ENCODE results near the gene CDH13.

Gene CDH13

DNA sequence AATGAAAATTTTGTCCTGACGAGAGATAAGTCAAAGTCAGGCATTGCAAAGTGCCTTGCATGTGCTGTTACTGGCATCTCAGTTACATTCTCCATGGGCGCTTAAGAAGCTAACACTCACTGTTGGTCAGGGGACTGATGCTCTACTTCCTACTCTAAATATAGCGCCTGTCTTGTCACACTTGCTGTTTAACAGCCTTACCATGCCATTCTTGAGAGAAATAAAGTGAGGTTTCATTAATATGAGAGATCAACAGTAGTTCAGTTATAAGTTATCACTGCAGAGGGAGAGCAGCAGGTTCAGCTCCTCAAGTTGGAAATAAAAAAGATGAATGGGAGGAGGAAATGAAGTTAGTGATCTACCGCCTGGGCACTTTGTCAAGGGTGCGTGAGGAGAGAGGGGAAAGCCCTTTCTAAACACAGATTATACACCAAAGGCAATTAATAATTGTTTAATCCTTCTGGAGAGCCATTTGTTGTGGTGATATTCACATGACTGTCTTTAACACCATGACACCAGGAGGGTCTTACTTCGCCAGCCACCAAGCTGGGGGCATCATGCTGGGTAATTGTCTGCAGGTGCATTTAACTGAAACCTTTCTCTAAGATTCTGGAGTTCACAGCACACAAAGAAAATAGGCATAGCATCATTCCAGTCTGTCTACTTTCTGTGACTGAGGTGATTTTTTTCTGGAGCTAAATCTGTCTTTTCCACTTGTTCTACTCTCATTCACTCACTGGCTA is 612.4 kb downstream of the CDH13 start:
- TF ChIP-seq, protein P1, sequence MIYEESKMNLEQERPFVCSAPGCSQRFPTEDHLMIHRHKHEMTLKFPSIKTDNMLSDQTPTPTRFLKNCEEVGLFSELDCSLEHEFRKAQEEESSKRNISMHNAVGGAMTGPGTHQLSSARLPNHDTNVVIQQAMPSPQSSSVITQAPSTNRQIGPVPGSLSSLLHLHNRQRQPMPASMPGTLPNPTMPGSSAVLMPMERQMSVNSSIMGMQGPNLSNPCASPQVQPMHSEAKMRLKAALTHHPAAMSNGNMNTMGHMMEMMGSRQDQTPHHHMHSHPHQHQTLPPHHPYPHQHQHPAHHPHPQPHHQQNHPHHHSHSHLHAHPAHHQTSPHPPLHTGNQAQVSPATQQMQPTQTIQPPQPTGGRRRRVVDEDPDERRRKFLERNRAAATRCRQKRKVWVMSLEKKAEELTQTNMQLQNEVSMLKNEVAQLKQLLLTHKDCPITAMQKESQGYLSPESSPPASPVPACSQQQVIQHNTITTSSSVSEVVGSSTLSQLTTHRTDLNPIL (CRISPR knock-in tag; IDR thresholded peaks at IDR 0.05; ENCODE audit: low read depth): no peak
- no peak for ATAC-seq

DNA sequence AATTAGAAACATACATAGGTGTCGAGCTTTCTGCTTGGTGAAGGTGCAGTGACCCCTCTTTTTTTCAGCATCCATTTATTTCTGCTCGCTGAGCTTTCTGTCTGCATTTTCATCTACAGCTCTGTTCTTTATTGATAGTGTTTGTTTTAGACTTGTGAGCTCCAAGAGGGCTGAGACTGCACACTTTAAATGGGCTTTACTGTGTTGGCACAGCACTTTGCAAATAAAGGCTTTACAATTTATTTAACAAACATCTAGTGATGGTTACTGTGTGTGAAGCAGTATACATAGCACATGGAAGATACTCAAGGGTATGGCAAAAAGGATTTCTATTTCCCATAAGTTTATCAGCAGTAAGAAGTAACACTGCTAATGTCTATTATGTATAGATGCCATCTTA is 617.3 kb downstream of the CDH13 start:
- TF ChIP-seq, protein P2, sequence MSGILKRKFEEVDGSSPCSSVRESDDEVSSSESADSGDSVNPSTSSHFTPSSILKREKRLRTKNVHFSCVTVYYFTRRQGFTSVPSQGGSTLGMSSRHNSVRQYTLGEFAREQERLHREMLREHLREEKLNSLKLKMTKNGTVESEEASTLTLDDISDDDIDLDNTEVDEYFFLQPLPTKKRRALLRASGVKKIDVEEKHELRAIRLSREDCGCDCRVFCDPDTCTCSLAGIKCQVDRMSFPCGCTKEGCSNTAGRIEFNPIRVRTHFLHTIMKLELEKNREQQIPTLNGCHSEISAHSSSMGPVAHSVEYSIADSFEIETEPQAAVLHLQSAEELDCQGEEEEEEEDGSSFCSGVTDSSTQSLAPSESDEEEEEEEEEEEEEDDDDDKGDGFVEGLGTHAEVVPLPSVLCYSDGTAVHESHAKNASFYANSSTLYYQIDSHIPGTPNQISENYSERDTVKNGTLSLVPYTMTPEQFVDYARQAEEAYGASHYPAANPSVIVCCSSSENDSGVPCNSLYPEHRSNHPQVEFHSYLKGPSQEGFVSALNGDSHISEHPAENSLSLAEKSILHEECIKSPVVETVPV (CRISPR knock-in tag; IDR thresholded peaks at IDR 0.05): no peak
- TF ChIP-seq RARB (CRISPR knock-in tag; IDR thresholded peaks at IDR 0.05): no peak
- TF ChIP-seq, protein P3, sequence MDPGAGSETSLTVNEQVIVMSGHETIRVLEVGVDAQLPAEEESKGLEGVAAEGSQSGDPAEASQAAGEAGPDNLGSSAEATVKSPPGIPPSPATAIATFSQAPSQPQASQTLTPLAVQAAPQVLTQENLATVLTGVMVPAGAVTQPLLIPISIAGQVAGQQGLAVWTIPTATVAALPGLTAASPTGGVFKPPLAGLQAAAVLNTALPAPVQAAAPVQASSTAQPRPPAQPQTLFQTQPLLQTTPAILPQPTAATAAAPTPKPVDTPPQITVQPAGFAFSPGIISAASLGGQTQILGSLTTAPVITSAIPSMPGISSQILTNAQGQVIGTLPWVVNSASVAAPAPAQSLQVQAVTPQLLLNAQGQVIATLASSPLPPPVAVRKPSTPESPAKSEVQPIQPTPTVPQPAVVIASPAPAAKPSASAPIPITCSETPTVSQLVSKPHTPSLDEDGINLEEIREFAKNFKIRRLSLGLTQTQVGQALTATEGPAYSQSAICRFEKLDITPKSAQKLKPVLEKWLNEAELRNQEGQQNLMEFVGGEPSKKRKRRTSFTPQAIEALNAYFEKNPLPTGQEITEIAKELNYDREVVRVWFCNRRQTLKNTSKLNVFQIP (CRISPR knock-in tag; IDR thresholded peaks at IDR 0.05; ENCODE audit: borderline replicate concordance, low read depth): no peak
- TF ChIP-seq, protein P1 (CRISPR knock-in tag; IDR thresholded peaks at IDR 0.05; ENCODE audit: low read depth): no peak
- TF ChIP-seq ZNF565 (CRISPR knock-in tag; conservative IDR thresholded peaks at IDR 0.05; ENCODE audit: low read depth): no peak
- TF ChIP-seq ZNF8 (CRISPR knock-in tag; IDR thresholded peaks at IDR 0.05): no peak
- TF ChIP-seq, protein P4, sequence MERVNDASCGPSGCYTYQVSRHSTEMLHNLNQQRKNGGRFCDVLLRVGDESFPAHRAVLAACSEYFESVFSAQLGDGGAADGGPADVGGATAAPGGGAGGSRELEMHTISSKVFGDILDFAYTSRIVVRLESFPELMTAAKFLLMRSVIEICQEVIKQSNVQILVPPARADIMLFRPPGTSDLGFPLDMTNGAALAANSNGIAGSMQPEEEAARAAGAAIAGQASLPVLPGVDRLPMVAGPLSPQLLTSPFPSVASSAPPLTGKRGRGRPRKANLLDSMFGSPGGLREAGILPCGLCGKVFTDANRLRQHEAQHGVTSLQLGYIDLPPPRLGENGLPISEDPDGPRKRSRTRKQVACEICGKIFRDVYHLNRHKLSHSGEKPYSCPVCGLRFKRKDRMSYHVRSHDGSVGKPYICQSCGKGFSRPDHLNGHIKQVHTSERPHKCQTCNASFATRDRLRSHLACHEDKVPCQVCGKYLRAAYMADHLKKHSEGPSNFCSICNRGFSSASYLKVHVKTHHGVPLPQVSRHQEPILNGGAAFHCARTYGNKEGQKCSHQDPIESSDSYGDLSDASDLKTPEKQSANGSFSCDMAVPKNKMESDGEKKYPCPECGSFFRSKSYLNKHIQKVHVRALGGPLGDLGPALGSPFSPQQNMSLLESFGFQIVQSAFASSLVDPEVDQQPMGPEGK (CRISPR knock-in tag; IDR thresholded peaks at IDR 0.05; ENCODE audit: borderline replicate concordance): no peak
- no peak for TF ChIP-seq ZFP30 (CRISPR knock-in tag; IDR thresholded peaks at IDR 0.05)
- no peak for TF ChIP-seq TOX (CRISPR knock-in tag; IDR thresholded peaks at IDR 0.05; ENCODE audit: borderline replicate concordance)
- TF ChIP-seq SNAI2 (CRISPR knock-in tag; IDR thresholded peaks at IDR 0.05): no peak
- TF ChIP-seq, protein P5, sequence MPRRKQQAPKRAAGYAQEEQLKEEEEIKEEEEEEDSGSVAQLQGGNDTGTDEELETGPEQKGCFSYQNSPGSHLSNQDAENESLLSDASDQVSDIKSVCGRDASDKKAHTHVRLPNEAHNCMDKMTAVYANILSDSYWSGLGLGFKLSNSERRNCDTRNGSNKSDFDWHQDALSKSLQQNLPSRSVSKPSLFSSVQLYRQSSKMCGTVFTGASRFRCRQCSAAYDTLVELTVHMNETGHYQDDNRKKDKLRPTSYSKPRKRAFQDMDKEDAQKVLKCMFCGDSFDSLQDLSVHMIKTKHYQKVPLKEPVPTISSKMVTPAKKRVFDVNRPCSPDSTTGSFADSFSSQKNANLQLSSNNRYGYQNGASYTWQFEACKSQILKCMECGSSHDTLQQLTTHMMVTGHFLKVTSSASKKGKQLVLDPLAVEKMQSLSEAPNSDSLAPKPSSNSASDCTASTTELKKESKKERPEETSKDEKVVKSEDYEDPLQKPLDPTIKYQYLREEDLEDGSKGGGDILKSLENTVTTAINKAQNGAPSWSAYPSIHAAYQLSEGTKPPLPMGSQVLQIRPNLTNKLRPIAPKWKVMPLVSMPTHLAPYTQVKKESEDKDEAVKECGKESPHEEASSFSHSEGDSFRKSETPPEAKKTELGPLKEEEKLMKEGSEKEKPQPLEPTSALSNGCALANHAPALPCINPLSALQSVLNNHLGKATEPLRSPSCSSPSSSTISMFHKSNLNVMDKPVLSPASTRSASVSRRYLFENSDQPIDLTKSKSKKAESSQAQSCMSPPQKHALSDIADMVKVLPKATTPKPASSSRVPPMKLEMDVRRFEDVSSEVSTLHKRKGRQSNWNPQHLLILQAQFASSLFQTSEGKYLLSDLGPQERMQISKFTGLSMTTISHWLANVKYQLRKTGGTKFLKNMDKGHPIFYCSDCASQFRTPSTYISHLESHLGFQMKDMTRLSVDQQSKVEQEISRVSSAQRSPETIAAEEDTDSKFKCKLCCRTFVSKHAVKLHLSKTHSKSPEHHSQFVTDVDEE (CRISPR knock-in tag; IDR thresholded peaks at IDR 0.05): no peak
- TF ChIP-seq ZNF70 (CRISPR knock-in tag; IDR thresholded peaks at IDR 0.05): no peak
- TF ChIP-seq TCF4 (CRISPR knock-in tag; IDR thresholded peaks at IDR 0.05; ENCODE audit: borderline replicate concordance): no peak
- no peak for TF ChIP-seq ISL1 (CRISPR knock-in tag; IDR thresholded peaks at IDR 0.05)
- TF ChIP-seq PPARA (CRISPR knock-in tag; IDR thresholded peaks at IDR 0.05; ENCODE audit: borderline replicate concordance): no peak
- TF ChIP-seq BACH2 (CRISPR knock-in tag; IDR thresholded peaks at IDR 0.05; ENCODE audit: borderline replicate concordance): no peak
- no peak for TF ChIP-seq ZC3H10 (CRISPR knock-in tag; IDR thresholded peaks at IDR 0.05)
- TF ChIP-seq CSDC2 (CRISPR knock-in tag; IDR thresholded peaks at IDR 0.05): no peak
- ATAC-seq: no peak

DNA sequence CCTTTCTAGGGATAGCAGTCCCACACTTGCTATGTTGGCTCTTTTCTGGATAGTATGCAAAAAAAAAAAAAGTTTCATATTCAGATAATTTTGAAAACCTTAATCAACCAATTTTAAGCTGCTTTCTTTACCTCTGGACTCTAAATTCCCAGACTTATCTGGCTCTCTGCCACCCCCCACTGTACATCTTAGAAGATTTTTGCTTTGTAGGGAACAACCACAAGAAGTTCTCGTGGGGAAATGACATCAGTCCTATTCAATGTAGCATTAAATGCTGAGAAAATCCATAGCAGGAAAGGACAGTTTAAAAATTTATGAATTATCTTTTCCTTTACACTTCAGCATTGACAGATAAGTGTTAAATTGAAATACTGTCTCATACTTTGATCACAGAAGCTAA is 618.3 kb downstream of the CDH13 start:
- ATAC-seq: no peak
- no peak for TF ChIP-seq ZNF565 (CRISPR knock-in tag; conservative IDR thresholded peaks at IDR 0.05; ENCODE audit: low read depth)
- TF ChIP-seq, protein P2 (CRISPR knock-in tag; IDR thresholded peaks at IDR 0.05): no peak
- TF ChIP-seq ZNF8 (CRISPR knock-in tag; IDR thresholded peaks at IDR 0.05): no peak
- TF ChIP-seq OSR1 (CRISPR knock-in tag; IDR thresholded peaks at IDR 0.05): no peak
- no peak for TF ChIP-seq PPARA (CRISPR knock-in tag; IDR thresholded peaks at IDR 0.05; ENCODE audit: borderline replicate concordance)

All from SK-N-SH treated with all-trans-retinoic acid at 6 μM for 48 hours (cell line).